B cell (primary cell): ENCODE data around the gene SLC35A2. TPM values are rescaled to one million over a fixed set of nuclear protein-coding genes. Genes with fewer than 3 reads are reported as not detected.
A peak's percentile ranks its signal among the peaks of the same experiment; 100 is the strongest.

Experiments used
- ATAC-seq: fragments of 200-7000 bp; cut with Tn5 transposase; one replicate; pipeline ENCODE4 v1.10.0; 2021; ENCODE audit warnings: low read depth, mild to moderate bottlenecking, moderate number of reproducible peaks, moderate library complexity
- CTCF ChIA-PET: fragments of 350-600 bp; sonication (Branson Sonifier 250); formaldehyde crosslinking; loops from one replicate; lab custom pipeline; 2021; ENCODE audit warnings: antibody characterized with exemption, inconsistent platforms; lab: Charles Lee
- POLR2A ChIA-PET: fragments of 350-600 bp; sonication (Branson Sonifier 250); formaldehyde crosslinking; loops from one replicate; lab custom pipeline; 2021; ENCODE audit warnings: antibody characterized with exemption; lab: Charles Lee
- DNase-seq: peaks from one replicate; pipeline ENCODE4 v3.0.0; 2013
- H2AFZ ChIP-seq: 2 replicates; pipeline ENCODE4 v1.6.1; 2012; ENCODE audit warnings: mild to moderate bottlenecking, low read depth, low read length; ENCODE audit not compliant: insufficient read depth, poor library complexity, severe bottlenecking
- H3K27ac ChIP-seq, 2 donors: 1 replicate in 1 of 2; 2 replicates in 1 of 2; pipeline ENCODE4 v1.5.1; 2012 to 2013; ENCODE audit warnings: low read length in 2 of 2, mild to moderate bottlenecking in 2 of 2, moderate library complexity in 1 of 2
- H3K27me3 ChIP-seq, 4 experiments: fragments of 200-600 bp in 1 of 4; sonication (generic) in 1 of 4; replicated peaks in 1 of 4; 1 replicate in 2 of 4; 2 replicates in 2 of 4; pipeline versions ENCODE4 v1.6.1 to v1.7.0; 2013 to 2016; ENCODE audit warnings: low read length in 3 of 4, mild to moderate bottlenecking in 2 of 4, mixed read lengths in 1 of 4, moderate library complexity in 1 of 4; ENCODE audit not compliant: insufficient read depth in 4 of 4, control insufficient read depth in 3 of 4; ENCODE audit errors: control extremely low read depth in 1 of 4
- H3K36me3 ChIP-seq, 2 experiments: replicated peaks in 1 of 2; 1 replicate in 1 of 2; 2 replicates in 1 of 2; pipeline versions ENCODE4 v1.6.1 to v1.7.1; 2013; ENCODE audit warnings: low read length in 1 of 2; ENCODE audit not compliant: insufficient read depth in 2 of 2, control insufficient read depth in 1 of 2; ENCODE audit errors: control extremely low read depth in 1 of 2, extremely low read depth in 1 of 2
- H3K4me1 ChIP-seq, 2 donors: fragments of 200-600 bp in 1 of 2; sonication (generic) in 1 of 2; 1 replicate in 1 of 2; 2 replicates in 1 of 2; pipeline versions ENCODE4 v1.5.1 to v1.6.1; 2013 to 2017; ENCODE audit warnings: low read length in 2 of 2; ENCODE audit not compliant: control insufficient read depth in 2 of 2, insufficient read depth in 2 of 2
- H3K4me2 ChIP-seq: replicated peaks from 2 replicates; pipeline ENCODE3; 2012; ENCODE audit warnings: mild to moderate bottlenecking, low read depth, low read length; ENCODE audit not compliant: poor library complexity, severe bottlenecking
- H3K4me3 ChIP-seq, 5 experiments: fragments of 200-600 bp in 1 of 5; sonication (generic) in 1 of 5; 1 replicate in 3 of 5; 2 replicates in 2 of 5; pipeline versions ENCODE4 v1.5.1 to v1.7.0; 2011 to 2016; ENCODE audit warnings: low read length in 4 of 5, mild to moderate bottlenecking in 4 of 5, low read depth in 2 of 5, control low read depth in 1 of 5, moderate library complexity in 1 of 5; ENCODE audit not compliant: insufficient read depth in 1 of 5; ENCODE audit errors: control extremely low read depth in 1 of 5, extremely low read depth in 1 of 5
- H3K79me2 ChIP-seq: fragments of 200-600 bp; sonication (generic); one replicate; pipeline ENCODE4 v1.6.0; 2016; ENCODE audit warnings: low read length; ENCODE audit not compliant: control insufficient read depth, insufficient read depth
- H3K9ac ChIP-seq: fragments of 200-600 bp; sonication (generic); 2 replicates; pipeline ENCODE4 v1.6.1; 2017; ENCODE audit warnings: mild to moderate bottlenecking, low read length, moderate library complexity
- H3K9me3 ChIP-seq, 3 donors: one replicate each; pipeline versions ENCODE4 v1.6.1 to v1.7.1; 2013; ENCODE audit warnings: low read length in 2 of 3; ENCODE audit not compliant: control insufficient read depth in 2 of 3, insufficient read depth in 1 of 3; ENCODE audit errors: control extremely low read depth in 1 of 3
- H4K20me1 ChIP-seq: 2 replicates; pipeline ENCODE4 v1.6.0; 2012; ENCODE audit warnings: mild to moderate bottlenecking, low read length; ENCODE audit not compliant: insufficient read depth, control insufficient read depth, poor library complexity, severe bottlenecking
- H3K27ac Mint-ChIP-seq: one replicate; pipeline ENCODE4 v1.8.0; 2021; ENCODE audit warnings: mixed read lengths
- H3K27me3 Mint-ChIP-seq: one replicate; pipeline ENCODE4 v1.8.0; 2021; ENCODE audit warnings: mixed read lengths
- H3K4me1 Mint-ChIP-seq: one replicate; pipeline ENCODE4 v1.8.0; 2021; ENCODE audit warnings: mixed read lengths
- H3K4me3 Mint-ChIP-seq: one replicate; pipeline ENCODE4 v1.8.0; 2021; ENCODE audit warnings: mixed read lengths
- H3K9me3 Mint-ChIP-seq: one replicate; pipeline ENCODE4 v1.8.0; 2022; ENCODE audit warnings: mixed read lengths; ENCODE audit not compliant: insufficient read depth
- CTCF ChIP-seq: fragments of 200-600 bp; IDR thresholded peaks from one replicate; pipeline ENCODE4 v1.8.0; 2022; ENCODE audit warnings: antibody characterized with exemption, mild to moderate bottlenecking
- EZH2 ChIP-seq: IDR thresholded peaks from 2 replicates; pipeline ENCODE4 v1.6.1; 2012; ENCODE audit warnings: borderline replicate concordance, low read depth, mild to moderate bottlenecking, moderate library complexity, low read length; ENCODE audit not compliant: insufficient read depth, poor library complexity, severe bottlenecking
- WGBS: methylation state at CpG from one replicate; pipeline ENCODE4 v1.1.5; 2013; ENCODE audit warnings: missing lambda C conversion rate; ENCODE audit not compliant: insufficient coverage; 5-methylcytosine and 5-hydroxymethylcytosine counted together
- intact Hi-C: fragments of 100-400 bp; cut with micrococcal nuclease; formaldehyde crosslinking; loops from one replicate; pipeline ENCODE4 v1.10.0; 2022
- polyA plus RNA-seq: library from polyadenylated mRNA; depleted of rRNA; stranded (reverse); fragments of >200 nt; gene quantifications from 2 replicates; pipeline ENCODE4 v1.2.3, GENCODE V29; 2012
- total RNA-seq, 2 donors: library from RNA; stranded (reverse); fragments of 120-200 nt in 1 of 2; gene quantifications; 1 replicate in 1 of 2; 2 replicates in 1 of 2; pipeline versions ENCODE4 v1.2.3 to v1.2.4, GENCODE V29; 2013 to 2022

The SLC35A2 gene
- total and polyA plus RNA-seq, 2 donors (not counting 1 experiment from before 2014, with no cell fraction given), result 19.1 to 22.0 TPM

GRCh38 chrX:48913605-48914366, 2.3 kb upstream of the SLC35A2 start:
- Histone ChIP-seq H2AFZ (no peak overlapping the region), H3K4me1 (peaks cover 28 to 54% of the 10 kb centered on the region in 2 donors), H3K9ac (no peak overlapping the region), H3K79me2 (peaks cover 55% of the 10 kb centered on the region), H3K9me3 (no peaks in the 10 kb centered on the region), H4K20me1 (peaks cover 53% of the 10 kb centered on the region), H3K27ac (peak overlapping the region in 1 of 2 donors; percentile 25), H3K36me3 (peaks cover 0 to 44% of the 10 kb centered on the region in 2 experiments), H3K4me2 (peak overlapping the region; percentile 14), H3K27me3 (no peaks in the 10 kb centered on the region), H3K4me3 (no peak overlapping the region)
- TF ChIP-seq EZH2 (no peak), CTCF (no peak)
- H3K4me1 Mint-ChIP-seq, result peaks cover 52% of the 10 kb centered on the region
- H3K27me3 Mint-ChIP-seq, result no peaks in the 10 kb centered on the region
- POLR2A ChIA-PET, result interaction anchor here (0.6 to 2.2 kb wide), 3 partner anchors 24 to 112 kb away, joined by 3 to 11 read pairs (median 5); partner anchors contain the start of gene HDAC6
- DNase-seq (no peak), ATAC-seq (no peak)
- H3K4me3 Mint-ChIP-seq, result peak overlapping the region; percentile 98
- intact Hi-C loops, result loop anchor here (10.0 kb wide), 2 partner anchors 1259 to 1699 kb away; partner anchors contain the start of genes CDK16, ELK1 and UXT
- CTCF ChIA-PET, result interaction anchor here (0.6 to 1.1 kb wide), 2 partner anchors 34 to 54 kb away, joined by 3 to 5 read pairs; no protein-coding TSS in a partner anchor
- peak overlapping the region; percentile 41 for H3K27ac Mint-ChIP-seq
- H3K9me3 Mint-ChIP-seq, result no peaks in the 10 kb centered on the region
- WGBS, result 100% methylated on average over 3 of the region's 5 CpGs
